T-cell (primary cell): ENCODE results near the gene MICALL2. TPM values are rescaled to one million over a fixed set of nuclear protein-coding genes. Genes with fewer than 3 reads are reported as not detected.

Experiments
- ATAC-seq, 4 experiments: fragments of 200-7000 bp in 3 of 4; fragments of 150-1000 bp in 1 of 4; cut with Tn5 transposase; replicated peaks in 1 of 4; 1 replicate in 3 of 4; 2 replicates in 1 of 4; pipeline ENCODE4 v1.10.0; 2021; ENCODE audit warnings: moderate library complexity in 3 of 4, mild to moderate bottlenecking in 2 of 4, moderate number of reproducible peaks in 1 of 4
- CTCF ChIA-PET, 2 donors: fragments of 300-600 bp; sonication (Branson Sonifier 250); formaldehyde crosslinking; loops; one replicate each; lab custom pipeline; 2022; ENCODE audit warnings: antibody characterized with exemption in 2 of 2; lab: Charles Lee
- POLR2A ChIA-PET, 2 donors: fragments of 300-600 bp; sonication (Branson Sonifier 250); formaldehyde crosslinking; loops; one replicate each; lab custom pipeline; 2022; ENCODE audit warnings: antibody characterized with exemption in 2 of 2; lab: Charles Lee
- DNase-seq, 35 experiments: peaks; one replicate each; pipeline versions ENCODE4 v3.0.0 to v3.0.0-alpha.2; 2013 to 2023
- H3K27ac ChIP-seq: one replicate; pipeline ENCODE4 v1.5.1; 2013; ENCODE audit warnings: low read length
- H3K27me3 ChIP-seq, 2 experiments: replicated peaks in 1 of 2; 1 replicate in 1 of 2; 2 replicates in 1 of 2; pipeline versions ENCODE4 v1.6.1 to v1.7.0; 2013; ENCODE audit warnings: low read length in 1 of 2, mixed read lengths in 1 of 2; ENCODE audit not compliant: control insufficient read depth in 2 of 2, insufficient read depth in 2 of 2; ENCODE audit errors: extremely low read depth in 1 of 2
- H3K36me3 ChIP-seq, 2 donors: 1 replicate in 1 of 2; 2 replicates in 1 of 2; pipeline versions ENCODE4 v1.6.1 to v1.7.0; 2013; ENCODE audit warnings: low read length in 1 of 2; ENCODE audit not compliant: control insufficient read depth in 2 of 2, insufficient read depth in 1 of 2; ENCODE audit errors: extremely low read depth in 1 of 2
- H3K4me1 ChIP-seq, 2 experiments: 1 replicate in 1 of 2; 2 replicates in 1 of 2; pipeline versions ENCODE4 v1.6.1 to v1.7.0; 2013; ENCODE audit warnings: low read length in 2 of 2, mixed read lengths in 1 of 2; ENCODE audit not compliant: insufficient read depth in 2 of 2, control insufficient read depth in 1 of 2; ENCODE audit errors: extremely low read depth in 1 of 2
- H3K4me3 ChIP-seq, 2 donors: 1 replicate in 1 of 2; 2 replicates in 1 of 2; pipeline versions ENCODE4 v1.5.1 to v1.7.0; 2013; ENCODE audit warnings: mild to moderate bottlenecking in 2 of 2, low read length in 1 of 2, moderate library complexity in 1 of 2; ENCODE audit not compliant: control insufficient read depth in 1 of 2; ENCODE audit errors: extremely low read depth in 1 of 2
- H3K9me3 ChIP-seq: 2 replicates; pipeline ENCODE4 v1.7.0; 2013
- H3K27ac Mint-ChIP-seq, 2 donors: one replicate each; pipeline ENCODE4 v1.8.0; 2020 to 2021; ENCODE audit warnings: mild to moderate bottlenecking in 2 of 2, mixed read lengths in 2 of 2
- H3K27me3 Mint-ChIP-seq, 2 donors: one replicate each; pipeline ENCODE4 v1.8.0; 2021 to 2022; ENCODE audit warnings: mixed read lengths in 2 of 2
- H3K36me3 Mint-ChIP-seq: one replicate; pipeline ENCODE4 v1.8.0; 2021; ENCODE audit warnings: mixed read lengths
- H3K4me1 Mint-ChIP-seq, 3 donors: one replicate each; pipeline ENCODE4 v1.8.0; 2020 to 2022; ENCODE audit warnings: mixed read lengths in 3 of 3, mild to moderate bottlenecking in 1 of 3
- H3K4me3 Mint-ChIP-seq, 3 donors: one replicate each; pipeline ENCODE4 v1.8.0; 2020 to 2022; ENCODE audit warnings: mild to moderate bottlenecking in 3 of 3, mixed read lengths in 3 of 3, moderate library complexity in 3 of 3
- H3K9me3 Mint-ChIP-seq, 3 donors: one replicate each; pipeline ENCODE4 v1.8.0; 2020 to 2022; ENCODE audit warnings: mixed read lengths in 3 of 3
- WGBS: methylation state at CpG from one replicate; pipeline ENCODE4 v1.1.5; 2013; ENCODE audit warnings: missing lambda C conversion rate; ENCODE audit not compliant: insufficient coverage; 5-methylcytosine and 5-hydroxymethylcytosine counted together
- total RNA-seq, 35 experiments: library from RNA in 6 of 35; stranded (reverse) in 6 of 35; fragments of 120-200 nt in 1 of 35; gene quantifications; one replicate each; pipeline versions ENCODE4 v1.2.1 to v1.2.4 and lab custom pipeline; 2013 to 2026

Gene MICALL2
- total RNA-seq, 5 donors from 2014 or later (not counting 1 experiment from before 2014, with no cell fraction given): 2.1 to 5.5 (median 3.2) TPM

- peaks cover 35 to 45% (median 38%) of the 10 kb centered on the region in 3 donors for H3K4me1 Mint-ChIP-seq
- Histone ChIP-seq H3K9me3 (no peaks in the 10 kb centered on the region), H3K36me3 (peaks cover 28 to 38% of the 10 kb centered on the region in 2 donors), H3K27ac (no peak overlapping the region), H3K4me3 (peak overlapping the region; percentile 75 to 92), H3K27me3 (peaks cover 0 to 18% of the 10 kb centered on the region in 2 experiments), H3K4me1 (peaks cover 21 to 52% of the 10 kb centered on the region in 2 experiments)
- peak overlapping the region; percentile 82 to 85 (median 84) for H3K4me3 Mint-ChIP-seq
- ChIA-PET POLR2A (no interaction called here), CTCF (no interaction called here)
- H3K9me3 Mint-ChIP-seq: no peaks in the 10 kb centered on the region
- WGBS: 88% methylated on average over 18 of the region's 20 CpGs
- H3K27me3 Mint-ChIP-seq: peaks cover 0 to 4% of the 10 kb centered on the region in 2 donors
- ATAC-seq: no peak
- peak overlapping the region; percentile 34 to 52 for H3K27ac Mint-ChIP-seq
- H3K36me3 Mint-ChIP-seq: peaks cover 25% of the 10 kb centered on the region
- DNase-seq: no peak
Measured at GRCh38 chr7:1502845-1503244, 43.6 kb upstream of the MICALL2 start.

GRCh38 chr7:1501487-1502270 lies 42.4 kb upstream of the MICALL2 start:
- Mint-ChIP-seq H3K27ac (no peak overlapping the region), H3K9me3 (no peaks in the 10 kb centered on the region), H3K36me3 (peaks cover 34% of the 10 kb centered on the region), H3K4me1 (peaks cover 27 to 36% (median 31%) of the 10 kb centered on the region in 3 donors), H3K4me3 (peak overlapping the region; percentile 82 to 85 (median 84)), H3K27me3 (peaks cover 0 to under 1% of the 10 kb centered on the region in 2 donors)
- POLR2A ChIA-PET: no interaction called here
- no peak overlapping the region for H3K27ac ChIP-seq
- no peaks in the 10 kb centered on the region for H3K9me3 ChIP-seq
- H3K4me3 ChIP-seq: no peak overlapping the region
- peaks cover 35 to 50% of the 10 kb centered on the region in 2 donors for H3K36me3 ChIP-seq
- 98% methylated on average over 19 of the region's 21 CpGs for WGBS
- CTCF ChIA-PET: no interaction called here
- H3K27me3 ChIP-seq: peaks cover 0 to 15% of the 10 kb centered on the region in 2 experiments
- peaks cover 17 to 45% of the 10 kb centered on the region in 2 experiments for H3K4me1 ChIP-seq
- no peak for DNase-seq
- no peak for ATAC-seq

GRCh38 chr7:1500064-1500807 lies 41.0 kb upstream of the MICALL2 start:
- Mint-ChIP-seq H3K4me1 (peaks cover 18 to 30% (median 25%) of the 10 kb centered on the region in 3 donors), H3K36me3 (peaks cover 34% of the 10 kb centered on the region), H3K27me3 (no peaks in the 10 kb centered on the region), H3K9me3 (no peaks in the 10 kb centered on the region), H3K27ac (no peak overlapping the region), H3K4me3 (peak overlapping the region in 1 of 3 donors; percentile 17)
- H3K4me3 ChIP-seq: no peak overlapping the region
- H3K4me1 ChIP-seq: peaks cover 10 to 33% of the 10 kb centered on the region in 2 experiments
- no peak for DNase-seq
- no peak for ATAC-seq
- POLR2A ChIA-PET: no interaction called here
- no peak overlapping the region for H3K27ac ChIP-seq
- peaks cover 37 to 62% of the 10 kb centered on the region in 2 donors for H3K36me3 ChIP-seq
- WGBS: 95% methylated on average over 31 of the region's 34 CpGs
- CTCF ChIA-PET: no interaction called here
- H3K9me3 ChIP-seq: no peaks in the 10 kb centered on the region
- H3K27me3 ChIP-seq: peaks cover 0 to 5% of the 10 kb centered on the region in 2 experiments

- peaks cover 34% of the 10 kb centered on the region for H3K36me3 Mint-ChIP-seq
Measured at GRCh38 chr7:1499367-1500029, 40.2 kb upstream of the MICALL2 start.

GRCh38 chr7:1498370-1499305 lies 39.4 kb upstream of the MICALL2 start:
- Mint-ChIP-seq H3K4me3 (no peak overlapping the region), H3K27me3 (no peaks in the 10 kb centered on the region), H3K9me3 (no peaks in the 10 kb centered on the region), H3K4me1 (peaks cover 18 to 26% (median 25%) of the 10 kb centered on the region in 3 donors), H3K36me3 (peaks cover 34% of the 10 kb centered on the region), H3K27ac (no peak overlapping the region)
- no peaks in the 10 kb centered on the region for H3K9me3 ChIP-seq
- no peak overlapping the region for H3K27ac ChIP-seq
- H3K4me1 ChIP-seq: peaks cover 9 to 23% of the 10 kb centered on the region in 2 experiments
- ChIA-PET POLR2A (no interaction called here), CTCF (no interaction called here)
- DNase-seq: no peak
- WGBS: 97% methylated on average over 30 of the region's 62 CpGs
- no peaks in the 10 kb centered on the region for H3K27me3 ChIP-seq
- H3K4me3 ChIP-seq: no peak overlapping the region
- no peak for ATAC-seq
- H3K36me3 ChIP-seq: peaks cover 43 to 68% of the 10 kb centered on the region in 2 donors

More at GRCh38 chr7:1499367-1500029, 40.2 kb upstream of the MICALL2 start:
- 96% methylated on average over 26 of the region's 33 CpGs for WGBS
- no peaks in the 10 kb centered on the region for H3K27me3 ChIP-seq
- no peak for ATAC-seq
- CTCF ChIA-PET: no interaction called here
- peaks cover 43 to 65% of the 10 kb centered on the region in 2 donors for H3K36me3 ChIP-seq
- H3K9me3 ChIP-seq: no peaks in the 10 kb centered on the region
- Mint-ChIP-seq H3K9me3 (no peaks in the 10 kb centered on the region), H3K4me1 (peaks cover 18 to 29% (median 25%) of the 10 kb centered on the region in 3 donors), H3K27ac (no peak overlapping the region), H3K4me3 (no peak overlapping the region), H3K27me3 (no peaks in the 10 kb centered on the region)
- POLR2A ChIA-PET: no interaction called here
- no peak overlapping the region for H3K4me3 ChIP-seq
- no peak for DNase-seq
- H3K27ac ChIP-seq: no peak overlapping the region
- peaks cover 10 to 25% of the 10 kb centered on the region in 2 experiments for H3K4me1 ChIP-seq
